Measurements from ENCODE around the gene BMAL1.
A peak's percentile ranks its signal among the peaks of the same experiment; 100 is the strongest.

The BMAL1 gene

GRCh38 chr11:13294178-13294577 lies 16.6 kb downstream of the BMAL1 start:
- Mint-ChIP-seq H3K27me3 (no peaks in the 10 kb centered on the region), H3K4me3 (no peak overlapping the region), H3K27ac (no peak overlapping the region), H3K9me3 (ENCODE audit: low read depth) (no peaks in the 10 kb centered on the region), H3K36me3 (peaks cover 2% of the 10 kb centered on the region), H3K4me1 (ENCODE audit: low read depth) (peaks cover 87% of the 10 kb centered on the region)

GRCh38 chr11:13294771-13295579 lies 17.4 kb downstream of the BMAL1 start:
- H3K9me3 Mint-ChIP-seq (ENCODE audit: low read depth), result no peaks in the 10 kb centered on the region
- H3K27me3 Mint-ChIP-seq, result no peaks in the 10 kb centered on the region
- H3K27ac Mint-ChIP-seq, result no peak overlapping the region
- peaks cover under 1% of the 10 kb centered on the region for H3K36me3 Mint-ChIP-seq
- H3K4me3 Mint-ChIP-seq, result no peak overlapping the region
- peaks cover 85% of the 10 kb centered on the region for H3K4me1 Mint-ChIP-seq (ENCODE audit: low read depth)

- no peaks in the 10 kb centered on the region for H3K9me3 Mint-ChIP-seq (ENCODE audit: low read depth)
- no peak overlapping the region for H3K27ac Mint-ChIP-seq
- H3K4me3 Mint-ChIP-seq, result peak overlapping the region; percentile 33
- peaks cover 93% of the 10 kb centered on the region for H3K4me1 Mint-ChIP-seq (ENCODE audit: low read depth)
- H3K27me3 Mint-ChIP-seq, result no peaks in the 10 kb centered on the region
- no peaks in the 10 kb centered on the region for H3K36me3 Mint-ChIP-seq
Measured at GRCh38 chr11:13297308-13297916, 19.8 kb downstream of the BMAL1 start.

GRCh38 chr11:13297917-13298356 lies 20.3 kb downstream of the BMAL1 start:
- H3K4me1 Mint-ChIP-seq (ENCODE audit: low read depth), result peaks cover 93% of the 10 kb centered on the region
- no peaks in the 10 kb centered on the region for H3K9me3 Mint-ChIP-seq (ENCODE audit: low read depth)
- peak overlapping the region; percentile 9 for H3K4me3 Mint-ChIP-seq
- no peaks in the 10 kb centered on the region for H3K27me3 Mint-ChIP-seq
- no peaks in the 10 kb centered on the region for H3K36me3 Mint-ChIP-seq
- H3K27ac Mint-ChIP-seq, result no peak overlapping the region

- peaks cover 3% of the 10 kb centered on the region for H3K36me3 Mint-ChIP-seq
- no peak overlapping the region for H3K27ac Mint-ChIP-seq
- H3K4me1 Mint-ChIP-seq (ENCODE audit: low read depth), result peaks cover 93% of the 10 kb centered on the region
- H3K27me3 Mint-ChIP-seq, result no peaks in the 10 kb centered on the region
- no peak overlapping the region for H3K4me3 Mint-ChIP-seq
- H3K9me3 Mint-ChIP-seq (ENCODE audit: low read depth), result no peaks in the 10 kb centered on the region
Measured at GRCh38 chr11:13298765-13299164, 21.2 kb downstream of the BMAL1 start.

GRCh38 chr11:13301522-13301921 lies 23.9 kb downstream of the BMAL1 start:
- Mint-ChIP-seq H3K36me3 (peaks cover 6% of the 10 kb centered on the region), H3K9me3 (ENCODE audit: low read depth) (no peaks in the 10 kb centered on the region), H3K4me3 (no peak overlapping the region), H3K4me1 (ENCODE audit: low read depth) (peaks cover 74% of the 10 kb centered on the region), H3K27ac (peak overlapping the region; percentile 67), H3K27me3 (no peaks in the 10 kb centered on the region)

- H3K27me3 Mint-ChIP-seq, result no peaks in the 10 kb centered on the region
- H3K36me3 Mint-ChIP-seq, result peaks cover 6% of the 10 kb centered on the region
- H3K4me1 Mint-ChIP-seq (ENCODE audit: low read depth), result peaks cover 65% of the 10 kb centered on the region
- peak overlapping the region; percentile 8 for H3K4me3 Mint-ChIP-seq
- no peaks in the 10 kb centered on the region for H3K9me3 Mint-ChIP-seq (ENCODE audit: low read depth)
- H3K27ac Mint-ChIP-seq, result peak overlapping the region; percentile 1
Measured at GRCh38 chr11:13302420-13302958, 24.9 kb downstream of the BMAL1 start.

- no peaks in the 10 kb centered on the region for H3K9me3 Mint-ChIP-seq (ENCODE audit: low read depth)
- H3K27ac Mint-ChIP-seq, result peak overlapping the region; percentile 84
- peaks cover 53% of the 10 kb centered on the region for H3K4me1 Mint-ChIP-seq (ENCODE audit: low read depth)
- H3K4me3 Mint-ChIP-seq, result peak overlapping the region; percentile 0
- H3K36me3 Mint-ChIP-seq, result peaks cover 6% of the 10 kb centered on the region
- H3K27me3 Mint-ChIP-seq, result no peaks in the 10 kb centered on the region
Measured at GRCh38 chr11:13303668-13304649, 26.4 kb downstream of the BMAL1 start.

GRCh38 chr11:13304655-13305335 lies 27.2 kb downstream of the BMAL1 start:
- no peaks in the 10 kb centered on the region for H3K9me3 Mint-ChIP-seq (ENCODE audit: low read depth)
- H3K4me1 Mint-ChIP-seq (ENCODE audit: low read depth), result peaks cover 47% of the 10 kb centered on the region
- H3K27me3 Mint-ChIP-seq, result no peaks in the 10 kb centered on the region
- no peak overlapping the region for H3K27ac Mint-ChIP-seq
- no peak overlapping the region for H3K4me3 Mint-ChIP-seq
- peaks cover 6% of the 10 kb centered on the region for H3K36me3 Mint-ChIP-seq

GRCh38 chr11:13308704-13309103 lies 31.1 kb downstream of the BMAL1 start:
- H3K9me3 Mint-ChIP-seq (ENCODE audit: low read depth), result no peaks in the 10 kb centered on the region
- H3K4me3 Mint-ChIP-seq, result no peak overlapping the region
- peaks cover 27% of the 10 kb centered on the region for H3K36me3 Mint-ChIP-seq
- H3K27me3 Mint-ChIP-seq, result no peaks in the 10 kb centered on the region
- peaks cover 38% of the 10 kb centered on the region for H3K4me1 Mint-ChIP-seq (ENCODE audit: low read depth)
- no peak overlapping the region for H3K27ac Mint-ChIP-seq

- no peaks in the 10 kb centered on the region for H3K27me3 Mint-ChIP-seq
- H3K36me3 Mint-ChIP-seq, result peaks cover 24% of the 10 kb centered on the region
- H3K27ac Mint-ChIP-seq, result no peak overlapping the region
- no peak overlapping the region for H3K4me3 Mint-ChIP-seq
- H3K9me3 Mint-ChIP-seq (ENCODE audit: low read depth), result no peaks in the 10 kb centered on the region
- peaks cover 38% of the 10 kb centered on the region for H3K4me1 Mint-ChIP-seq (ENCODE audit: low read depth)
Measured at GRCh38 chr11:13309156-13309555, 31.6 kb downstream of the BMAL1 start.

- H3K4me3 Mint-ChIP-seq, result no peak overlapping the region
Measured at GRCh38 chr11:13310443-13310842, 32.9 kb downstream of the BMAL1 start.

GRCh38 chr11:13311570-13311969 lies 34.0 kb downstream of the BMAL1 start:
- no peaks in the 10 kb centered on the region for H3K9me3 Mint-ChIP-seq (ENCODE audit: low read depth)
- peaks cover 26% of the 10 kb centered on the region for H3K36me3 Mint-ChIP-seq
- no peak overlapping the region for H3K4me3 Mint-ChIP-seq
- H3K4me1 Mint-ChIP-seq (ENCODE audit: low read depth), result peaks cover 56% of the 10 kb centered on the region
- no peak overlapping the region for H3K27ac Mint-ChIP-seq
- no peaks in the 10 kb centered on the region for H3K27me3 Mint-ChIP-seq

More at GRCh38 chr11:13310443-13310842, 32.9 kb downstream of the BMAL1 start:
- Mint-ChIP-seq H3K27ac (peak overlapping the region; percentile 5), H3K36me3 (peaks cover 24% of the 10 kb centered on the region), H3K4me1 (ENCODE audit: low read depth) (peaks cover 45% of the 10 kb centered on the region), H3K9me3 (ENCODE audit: low read depth) (no peaks in the 10 kb centered on the region), H3K27me3 (no peaks in the 10 kb centered on the region)

All from activated naive CD8-positive, alpha-beta T cell (primary cell).